Measurements from ENCODE around the gene GPA33. TPM values are rescaled to one million over a fixed set of nuclear protein-coding genes. Genes with fewer than 3 reads are reported as not detected.
"Not testable (repeated sequence)": the region's sequence is repeated elsewhere in the genome, so short reads cannot be mapped to it uniquely, and the experiment has no call there.

The GPA33 gene
- total RNA-seq, 2 donors from 2014 or later = 0.26 to 0.58 TPM

DNA sequence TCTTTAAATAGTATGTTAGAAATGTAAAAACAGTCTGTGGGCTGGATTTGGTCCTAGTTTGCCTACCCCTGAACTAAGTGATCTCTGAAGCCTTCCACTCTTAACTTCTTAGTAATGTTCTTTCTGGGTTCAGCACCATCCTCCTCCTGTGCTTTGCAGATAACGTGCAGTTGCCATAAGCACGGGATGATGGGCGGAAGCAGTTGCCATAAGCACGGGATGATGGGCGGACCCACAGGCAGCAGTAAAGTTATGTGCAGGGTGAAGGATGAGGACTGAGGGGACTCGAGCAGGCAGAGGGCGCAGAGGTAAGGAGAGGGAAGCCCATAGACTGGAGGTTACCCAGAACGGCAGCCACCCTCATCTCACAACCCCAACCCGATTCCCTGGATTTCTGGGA lies 25.6 kb downstream of the GPA33 start:
- Mint-ChIP-seq H3K9me3 (no peaks in the 10 kb centered on the region), H3K36me3 (ENCODE audit: low read depth) (no peaks in the 10 kb centered on the region), H3K27me3 (no peaks in the 10 kb centered on the region), H3K27ac (no peak overlapping the region), H3K4me1 (no peaks in the 10 kb centered on the region), H3K4me3 (no peak overlapping the region)
- no peak for ATAC-seq (replicated peaks)

DNA sequence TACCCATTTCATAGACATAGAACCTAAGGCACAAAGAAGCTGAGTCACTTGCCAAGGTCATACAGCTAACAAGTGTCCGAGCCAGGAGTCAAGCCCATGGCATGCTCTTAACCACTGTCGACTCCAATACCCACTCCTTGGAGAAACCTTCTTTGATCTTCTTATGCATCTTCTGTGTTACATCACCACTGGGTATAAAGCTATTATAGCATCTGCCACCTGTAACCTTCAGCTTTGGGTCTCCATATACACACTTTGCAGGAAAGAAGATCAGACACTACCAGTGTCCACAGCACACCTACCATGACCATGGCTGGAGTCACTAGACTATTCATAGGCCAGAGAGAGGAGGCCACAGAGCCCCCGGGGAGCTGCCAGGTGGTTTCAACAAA lies 29.1 kb downstream of the GPA33 start:
- H3K9me3 Mint-ChIP-seq = no peaks in the 10 kb centered on the region
- no peak for ATAC-seq (replicated peaks)
- no peaks in the 10 kb centered on the region for H3K27me3 Mint-ChIP-seq
- H3K4me1 Mint-ChIP-seq = no peaks in the 10 kb centered on the region
- H3K4me3 Mint-ChIP-seq = no peak overlapping the region
- no peaks in the 10 kb centered on the region for H3K36me3 Mint-ChIP-seq (ENCODE audit: low read depth)
- no peak overlapping the region for H3K27ac Mint-ChIP-seq

DNA sequence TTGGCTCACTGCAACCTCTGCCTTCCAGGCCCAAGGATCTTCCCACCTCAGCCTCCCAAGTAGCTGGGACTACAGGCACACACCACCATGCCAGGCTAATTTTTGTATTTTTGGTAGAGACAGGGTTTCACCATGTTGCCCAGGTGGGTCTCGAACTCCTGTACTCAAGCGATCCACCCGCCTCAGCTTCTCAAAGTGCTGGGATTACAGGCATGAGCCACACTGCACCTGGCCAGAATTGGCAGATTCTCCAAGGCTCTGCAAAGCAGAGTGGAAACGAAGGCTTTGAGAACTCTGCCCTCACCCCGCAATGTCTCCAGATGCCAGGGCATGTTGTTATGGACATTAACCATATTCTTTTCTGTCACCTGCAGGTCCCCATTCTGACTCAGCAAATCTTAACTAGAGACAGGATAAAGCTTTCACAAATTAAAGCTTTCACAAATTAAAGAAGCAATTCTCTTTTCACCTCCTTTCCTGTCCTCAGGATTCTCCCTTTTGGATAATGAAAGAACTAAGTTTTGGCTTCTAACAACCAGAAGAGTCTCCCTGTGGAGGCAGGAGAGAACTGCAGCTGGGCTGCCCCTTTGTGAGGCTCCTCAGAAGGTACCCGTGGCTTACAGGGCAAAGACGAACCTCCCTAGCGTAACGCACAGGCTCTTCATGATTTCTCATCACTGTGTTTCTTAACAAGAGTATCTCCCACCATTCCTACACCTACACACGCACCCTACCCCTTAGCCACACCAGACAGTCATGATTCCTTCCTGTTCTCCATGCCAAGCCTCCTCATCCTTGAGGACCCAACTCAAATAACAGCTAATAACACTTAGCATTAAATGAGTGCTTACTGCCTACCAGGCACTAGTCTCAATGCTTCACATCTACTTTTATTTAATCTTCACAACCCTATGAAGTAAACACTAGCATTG lies 29.8 kb downstream of the GPA33 start:
- Mint-ChIP-seq H3K4me3 (no peak overlapping the region), H3K27me3 (no peaks in the 10 kb centered on the region), H3K9me3 (no peaks in the 10 kb centered on the region), H3K36me3 (ENCODE audit: low read depth) (no peaks in the 10 kb centered on the region), H3K4me1 (no peaks in the 10 kb centered on the region), H3K27ac (no peak overlapping the region)
- ATAC-seq (replicated peaks) = no peak

DNA sequence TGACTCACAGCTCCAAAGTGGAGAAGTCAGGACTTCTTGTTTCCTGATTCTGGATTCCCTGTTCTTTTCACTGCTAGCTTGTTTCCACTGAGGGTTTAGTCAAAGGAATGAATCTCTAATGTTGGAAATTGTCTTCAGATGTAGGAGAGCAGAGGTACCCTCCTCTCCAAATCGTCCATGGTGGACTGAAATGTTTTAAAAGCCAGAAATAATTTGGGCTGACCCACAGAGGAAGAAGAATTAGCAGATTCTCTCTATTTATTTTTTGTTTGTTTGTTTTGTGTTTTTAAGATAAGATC lies 30.4 kb downstream of the GPA33 start:
- no peak for ATAC-seq (replicated peaks)
- peak overlapping the region; percentile 43 for H3K4me3 Mint-ChIP-seq
- H3K4me1 Mint-ChIP-seq = no peaks in the 10 kb centered on the region
- no peaks in the 10 kb centered on the region for H3K27me3 Mint-ChIP-seq
- H3K36me3 Mint-ChIP-seq (ENCODE audit: low read depth) = no peaks in the 10 kb centered on the region
- no peak overlapping the region for H3K27ac Mint-ChIP-seq
- no peaks in the 10 kb centered on the region for H3K9me3 Mint-ChIP-seq

DNA sequence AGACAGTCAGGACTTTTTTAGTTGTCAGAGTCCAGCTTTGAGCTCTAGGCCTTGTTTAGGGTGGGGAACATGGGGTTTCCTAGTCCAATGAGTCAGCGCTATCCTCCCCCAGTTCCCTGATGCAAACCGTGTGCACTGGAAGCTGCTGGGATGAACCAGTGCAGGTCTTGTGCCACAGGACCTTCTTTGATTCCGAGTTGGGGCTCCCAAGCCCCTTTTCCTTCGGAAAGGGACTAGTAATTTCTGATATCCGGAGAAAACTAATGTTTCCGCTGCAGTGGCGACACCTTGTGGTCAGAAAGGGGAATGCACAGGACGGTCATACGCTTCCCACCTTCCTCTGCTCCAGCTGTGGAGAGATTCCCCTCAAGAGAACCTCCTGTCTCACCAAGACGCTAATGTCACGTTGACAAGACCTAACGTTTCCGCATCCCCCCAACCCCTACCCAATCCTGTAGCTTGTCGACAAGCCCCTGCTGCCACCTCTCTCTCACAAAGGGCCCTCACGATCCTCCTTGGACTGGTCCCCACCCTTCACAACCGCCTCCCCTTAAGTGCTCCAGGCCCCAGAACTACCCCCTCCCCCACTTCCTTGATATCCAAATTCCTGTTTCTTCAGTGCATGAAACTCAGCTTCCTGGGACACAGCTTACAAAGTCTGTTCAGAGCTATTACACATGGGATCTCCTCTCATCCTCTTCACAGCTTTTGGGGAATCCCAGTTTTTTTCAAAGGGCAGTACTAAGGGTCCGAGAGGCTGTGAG lies 30.9 kb downstream of the GPA33 start:
- peak overlapping the region; percentile 51 for H3K27ac Mint-ChIP-seq
- H3K4me1 Mint-ChIP-seq = no peaks in the 10 kb centered on the region
- peak; percentile 60 for ATAC-seq (replicated peaks)
- H3K27me3 Mint-ChIP-seq = no peaks in the 10 kb centered on the region
- no peaks in the 10 kb centered on the region for H3K36me3 Mint-ChIP-seq (ENCODE audit: low read depth)
- H3K4me3 Mint-ChIP-seq = peak overlapping the region; percentile 43
- no peaks in the 10 kb centered on the region for H3K9me3 Mint-ChIP-seq

DNA sequence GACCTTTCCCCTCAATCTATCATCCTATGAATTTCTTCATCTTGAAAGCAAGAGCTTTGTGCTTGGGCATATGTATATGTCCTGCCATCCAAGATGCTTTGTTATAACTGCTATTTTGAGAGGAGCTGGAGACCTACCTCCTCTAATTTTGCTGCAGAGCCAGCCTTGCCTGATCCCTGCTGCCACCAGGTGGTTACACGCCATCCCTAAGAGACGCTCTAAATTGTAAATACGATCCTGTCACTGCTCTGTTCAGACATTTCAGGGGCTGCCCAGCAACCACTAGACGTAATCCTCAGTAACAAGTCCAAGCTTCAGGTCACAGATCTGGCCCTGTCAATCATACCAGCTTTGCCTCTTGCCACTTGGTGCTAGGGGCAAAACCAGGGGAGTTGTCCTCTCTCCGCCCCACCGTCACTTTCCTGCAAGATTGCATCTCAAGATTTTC lies 32.9 kb downstream of the GPA33 start:
- Mint-ChIP-seq H3K9me3 (no peaks in the 10 kb centered on the region), H3K36me3 (ENCODE audit: low read depth) (no peaks in the 10 kb centered on the region), H3K4me1 (no peaks in the 10 kb centered on the region), H3K4me3 (no peak overlapping the region), H3K27ac (no peak overlapping the region), H3K27me3 (no peaks in the 10 kb centered on the region)
- ATAC-seq (replicated peaks) = peak; percentile 44

DNA sequence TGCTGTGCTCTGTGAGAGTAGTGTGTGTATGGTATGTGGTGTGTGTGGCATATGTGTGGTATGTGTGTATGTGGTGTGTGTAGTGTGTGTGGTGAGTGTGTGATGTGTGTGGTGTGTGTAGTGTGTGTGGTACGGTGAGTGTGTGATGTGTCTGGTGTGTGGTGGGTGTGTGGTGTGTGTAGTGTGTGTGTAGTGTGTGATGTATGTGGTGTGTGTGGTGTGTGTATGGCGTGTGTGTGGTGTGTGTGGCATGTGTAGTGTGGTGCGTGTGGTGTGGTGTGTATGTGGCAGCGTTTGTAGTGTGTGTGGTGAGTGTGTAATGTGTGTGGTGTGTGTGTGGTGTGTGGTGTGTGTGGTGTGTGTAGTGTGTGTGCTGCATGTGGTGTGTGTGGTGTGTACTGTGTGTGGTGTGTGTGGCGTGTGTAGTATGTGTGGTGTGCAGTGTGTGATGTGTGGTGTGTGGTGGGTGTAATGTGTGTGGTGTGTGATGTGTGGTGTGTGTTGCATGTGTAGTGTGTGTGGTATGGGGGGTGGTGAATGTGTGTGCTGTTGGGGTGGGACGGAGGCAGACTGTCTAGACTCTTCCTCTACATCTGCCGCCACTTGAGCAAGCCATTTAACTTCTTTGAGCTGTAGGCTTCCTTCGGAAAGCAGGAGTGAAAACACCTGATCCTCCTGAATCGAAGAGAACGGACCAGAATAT lies 33.5 kb downstream of the GPA33 start:
- Mint-ChIP-seq H3K4me3 (no peak overlapping the region), H3K27me3 (no peaks in the 10 kb centered on the region), H3K4me1 (no peaks in the 10 kb centered on the region), H3K9me3 (no peaks in the 10 kb centered on the region), H3K36me3 (ENCODE audit: low read depth) (no peaks in the 10 kb centered on the region), H3K27ac (no peak overlapping the region)
- no peak for ATAC-seq (replicated peaks)

DNA sequence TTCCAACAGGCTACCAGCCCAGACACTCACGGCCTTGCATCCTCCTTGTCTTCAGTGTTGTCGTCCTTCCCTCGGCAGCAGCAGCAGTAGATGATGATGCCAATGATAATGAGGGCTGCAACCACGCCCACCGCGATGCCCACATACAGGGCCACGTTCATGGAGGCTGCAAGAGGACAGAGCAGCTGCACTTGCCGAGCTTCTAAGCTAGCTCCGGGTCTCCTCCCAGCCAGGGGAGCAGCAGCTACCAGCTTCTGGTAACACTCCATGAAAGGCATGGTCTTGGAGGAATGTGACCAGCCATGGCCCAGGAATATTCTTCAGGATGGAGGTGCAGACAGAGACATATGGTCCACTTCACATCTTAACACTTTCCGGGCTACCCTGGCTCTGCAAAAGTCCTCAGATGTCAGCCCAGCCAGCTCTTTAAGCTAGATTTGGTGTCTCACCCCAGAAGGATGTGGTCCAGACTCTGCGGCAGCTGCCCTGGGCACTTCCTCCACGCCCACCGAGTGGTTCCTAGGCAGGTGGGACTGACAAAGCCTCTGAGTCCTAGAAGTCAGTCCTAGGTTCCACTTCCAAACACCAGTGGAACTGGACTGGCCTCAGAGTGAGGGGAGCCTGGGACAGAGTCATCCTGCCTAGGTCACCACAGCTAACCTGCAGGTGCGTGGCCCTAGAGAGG lies 35.1 kb downstream of the GPA33 start:
- no peaks in the 10 kb centered on the region for H3K27me3 Mint-ChIP-seq

DNA sequence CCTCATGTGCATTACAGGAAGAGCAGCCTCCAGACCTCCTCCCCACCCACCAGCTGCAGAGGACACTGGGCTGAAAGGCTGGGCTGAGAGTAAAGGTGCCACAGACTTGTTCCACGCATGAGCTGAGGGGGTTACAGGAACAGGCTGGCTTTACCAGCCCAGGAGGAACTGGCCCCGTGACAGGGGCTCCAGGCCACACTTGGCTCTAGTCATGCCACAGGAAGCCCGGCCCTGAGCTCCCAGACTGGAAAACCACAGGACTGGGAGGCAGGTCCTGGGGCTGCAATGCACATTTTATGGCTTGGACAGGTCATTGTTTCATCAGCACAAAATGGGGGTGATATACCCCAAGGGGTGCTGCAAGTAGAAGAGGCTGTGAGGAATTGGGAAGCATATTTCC lies 35.6 kb downstream of the GPA33 start:
- no peak overlapping the region for H3K4me3 Mint-ChIP-seq
- H3K9me3 Mint-ChIP-seq = no peaks in the 10 kb centered on the region
- no peak overlapping the region for H3K27ac Mint-ChIP-seq
- H3K27me3 Mint-ChIP-seq = no peaks in the 10 kb centered on the region
- H3K36me3 Mint-ChIP-seq (ENCODE audit: low read depth) = no peaks in the 10 kb centered on the region
- no peaks in the 10 kb centered on the region for H3K4me1 Mint-ChIP-seq
- ATAC-seq (replicated peaks) = no peak

More for the DNA sequence above, 35.1 kb downstream of the GPA33 start:
- Mint-ChIP-seq H3K27ac (no peak overlapping the region), H3K36me3 (ENCODE audit: low read depth) (no peaks in the 10 kb centered on the region), H3K4me3 (no peak overlapping the region), H3K9me3 (no peaks in the 10 kb centered on the region), H3K4me1 (no peaks in the 10 kb centered on the region)
- ATAC-seq (replicated peaks) = no peak

DNA sequence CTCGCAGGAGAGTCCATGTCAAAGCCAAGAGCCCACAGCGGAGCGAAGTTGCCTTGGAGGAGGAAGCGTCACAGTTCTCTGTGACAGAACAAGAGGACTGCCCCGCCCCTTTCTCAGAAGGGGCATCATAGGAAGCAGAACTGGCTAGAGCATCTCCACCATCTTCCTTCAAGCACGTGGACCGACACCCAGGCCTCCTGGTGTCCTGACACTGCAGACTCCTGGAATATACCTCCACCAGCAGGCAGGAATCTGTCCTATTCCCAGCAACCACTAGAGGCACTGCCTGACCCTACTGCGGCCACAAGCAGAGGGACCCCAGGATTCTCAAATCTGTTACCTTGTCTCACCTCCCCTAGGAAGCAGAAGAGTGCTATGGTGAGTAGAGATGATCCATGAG lies 37.8 kb downstream of the GPA33 start:
- H3K27ac Mint-ChIP-seq = no peak overlapping the region
- no peak overlapping the region for H3K4me3 Mint-ChIP-seq
- H3K9me3 Mint-ChIP-seq = no peaks in the 10 kb centered on the region
- H3K27me3 Mint-ChIP-seq = no peaks in the 10 kb centered on the region
- ATAC-seq (replicated peaks) = no peak
- no peaks in the 10 kb centered on the region for H3K36me3 Mint-ChIP-seq (ENCODE audit: low read depth)
- H3K4me1 Mint-ChIP-seq = no peaks in the 10 kb centered on the region

DNA sequence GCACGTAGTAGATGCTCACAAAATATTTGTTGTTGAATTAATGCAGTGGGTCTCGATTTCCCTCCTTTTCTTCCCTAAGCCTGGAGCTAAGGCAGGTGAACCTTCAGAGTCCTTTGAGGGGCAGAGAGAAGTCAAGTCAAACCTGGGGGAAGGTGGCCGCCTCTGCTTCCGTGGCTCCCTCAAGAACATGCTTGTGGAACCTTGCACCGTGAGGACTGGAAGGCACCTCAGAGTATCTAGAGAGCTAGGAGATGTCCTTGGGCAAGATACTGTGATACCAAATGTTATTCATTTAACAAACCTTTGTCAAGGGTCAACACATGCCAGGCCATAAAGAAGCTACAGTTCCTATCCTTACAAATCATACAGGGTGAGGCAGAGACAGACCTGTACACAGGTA lies 38.3 kb downstream of the GPA33 start:
- Mint-ChIP-seq H3K4me1 (no peaks in the 10 kb centered on the region), H3K36me3 (ENCODE audit: low read depth) (no peaks in the 10 kb centered on the region), H3K27ac (no peak overlapping the region), H3K4me3 (no peak overlapping the region), H3K27me3 (no peaks in the 10 kb centered on the region), H3K9me3 (no peaks in the 10 kb centered on the region)
- no peak for ATAC-seq (replicated peaks)

DNA sequence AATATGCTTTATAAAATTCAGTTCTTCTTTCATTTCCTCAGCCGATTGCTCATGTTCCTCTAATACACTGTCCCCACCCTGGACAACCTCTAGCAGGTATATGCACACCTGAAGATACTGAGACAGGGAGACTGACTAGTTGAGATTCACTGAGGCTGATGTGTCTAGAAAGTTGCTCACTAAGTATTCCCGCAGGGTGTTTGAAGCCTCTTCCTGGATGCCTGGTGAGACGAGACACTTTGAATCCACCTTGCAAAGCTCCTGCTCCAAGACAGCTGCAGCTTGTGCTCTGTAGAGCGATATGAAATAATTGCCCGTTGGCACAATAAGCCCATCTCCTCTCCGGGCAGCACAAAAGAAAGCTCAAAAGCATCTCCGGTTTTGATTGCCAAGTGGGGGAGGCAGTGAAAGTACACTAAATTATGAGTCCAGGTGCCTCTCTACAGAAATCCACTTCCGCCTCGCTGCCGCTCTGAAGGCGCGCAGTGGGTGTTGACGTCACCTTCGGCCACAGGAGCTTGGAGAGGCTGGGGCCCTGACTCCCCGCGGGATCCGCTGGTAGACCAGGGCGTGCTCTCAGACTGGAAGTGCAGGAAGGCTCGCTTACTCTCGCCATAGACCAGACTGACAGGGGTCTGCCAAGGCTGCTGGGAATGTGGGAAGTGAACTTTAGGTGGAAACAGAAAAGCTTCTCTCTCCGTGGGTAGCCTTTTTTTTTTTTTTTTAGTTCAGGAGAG lies 46.3 kb downstream of the GPA33 start:
- Mint-ChIP-seq H3K9me3 (no peaks in the 10 kb centered on the region), H3K4me3 (peak overlapping the region; percentile 89), H3K27ac (peak overlapping the region; percentile 75), H3K36me3 (ENCODE audit: low read depth) (no peaks in the 10 kb centered on the region), H3K27me3 (peaks cover 16% of the 10 kb centered on the region), H3K4me1 (peaks cover 4% of the 10 kb centered on the region)
- peak; percentile 100 for ATAC-seq (replicated peaks)

DNA sequence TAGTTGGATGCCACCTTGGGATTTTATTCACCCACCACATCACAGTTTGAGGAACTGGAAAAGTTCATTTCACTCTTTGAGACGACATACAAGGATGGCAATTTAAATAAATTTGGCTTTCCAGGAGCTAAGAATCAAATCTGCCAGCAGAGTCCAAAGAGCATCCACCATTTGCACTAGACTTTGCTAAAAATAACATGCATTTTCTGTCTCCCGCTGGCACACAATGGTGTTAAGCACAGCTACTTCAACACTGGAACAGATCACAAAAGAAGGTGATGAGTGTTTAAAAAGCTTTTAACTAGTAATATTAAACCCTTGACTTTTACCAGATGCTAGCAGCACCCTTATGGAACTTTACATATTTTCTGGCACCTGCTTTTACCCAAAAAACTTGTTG lies 56.5 kb downstream of the GPA33 start:
- Mint-ChIP-seq H3K27me3 (peaks cover 8% of the 10 kb centered on the region), H3K4me1 (no peaks in the 10 kb centered on the region), H3K9me3 (no peaks in the 10 kb centered on the region), H3K4me3 (no peak overlapping the region), H3K36me3 (ENCODE audit: low read depth) (no peaks in the 10 kb centered on the region), H3K27ac (no peak overlapping the region)
- ATAC-seq (replicated peaks) = no peak

DNA sequence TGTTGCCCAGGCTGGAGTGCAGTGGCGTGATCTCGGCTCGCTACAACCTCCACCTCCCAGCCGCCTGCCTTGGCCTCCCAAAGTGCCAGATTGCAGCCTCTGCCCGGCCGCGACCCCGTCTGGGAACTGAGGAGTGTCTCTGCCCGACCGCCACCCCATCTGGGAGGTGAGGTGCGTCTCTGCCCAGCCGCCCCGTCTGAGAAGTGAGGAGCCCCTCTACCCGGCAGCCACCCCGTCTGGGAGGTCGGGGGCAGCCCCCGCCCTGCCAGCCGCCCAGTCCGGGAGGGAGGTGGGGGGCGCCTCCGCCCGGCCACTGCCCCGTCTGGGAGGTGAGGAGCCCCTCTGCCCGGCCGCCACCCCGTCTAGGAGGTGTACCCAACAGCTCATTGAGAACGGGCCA lies 60.6 kb downstream of the GPA33 start:
- ATAC-seq (replicated peaks); H3K4me1 Mint-ChIP-seq; H3K27ac Mint-ChIP-seq; H3K9me3 Mint-ChIP-seq; H3K4me3 Mint-ChIP-seq; H3K36me3 Mint-ChIP-seq (ENCODE audit: low read depth): not testable (repeated sequence)
- H3K27me3 Mint-ChIP-seq = peaks cover 36% of the 10 kb centered on the region
